ENCODE measurements around the gene SMIM9.

SMIM9 gene

DNA sequence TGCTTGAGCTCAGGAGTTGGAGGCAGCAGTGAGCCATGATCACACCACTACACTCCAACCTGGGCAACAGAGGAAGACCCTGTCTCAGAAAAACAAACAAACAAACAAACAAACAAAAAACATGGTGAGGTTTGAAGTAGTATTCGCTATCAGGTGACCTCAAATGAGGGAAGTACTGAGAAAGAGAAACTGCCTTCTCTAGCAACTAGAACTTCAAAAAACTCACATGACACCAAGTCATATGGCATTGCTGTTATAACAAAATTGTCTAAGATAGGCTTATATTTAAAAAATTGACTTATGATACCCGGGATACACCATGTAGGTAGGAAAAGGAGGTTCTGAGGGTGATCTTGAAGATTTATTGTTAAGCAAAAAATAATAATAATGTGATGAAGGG is 39.4 kb downstream of the SMIM9 start:
- peaks cover 21% of the 10 kb centered on the region for H3K4me1 ChIP-seq (ENCODE audit: insufficient read depth, low read length, poor library complexity, severe bottlenecking)

DNA sequence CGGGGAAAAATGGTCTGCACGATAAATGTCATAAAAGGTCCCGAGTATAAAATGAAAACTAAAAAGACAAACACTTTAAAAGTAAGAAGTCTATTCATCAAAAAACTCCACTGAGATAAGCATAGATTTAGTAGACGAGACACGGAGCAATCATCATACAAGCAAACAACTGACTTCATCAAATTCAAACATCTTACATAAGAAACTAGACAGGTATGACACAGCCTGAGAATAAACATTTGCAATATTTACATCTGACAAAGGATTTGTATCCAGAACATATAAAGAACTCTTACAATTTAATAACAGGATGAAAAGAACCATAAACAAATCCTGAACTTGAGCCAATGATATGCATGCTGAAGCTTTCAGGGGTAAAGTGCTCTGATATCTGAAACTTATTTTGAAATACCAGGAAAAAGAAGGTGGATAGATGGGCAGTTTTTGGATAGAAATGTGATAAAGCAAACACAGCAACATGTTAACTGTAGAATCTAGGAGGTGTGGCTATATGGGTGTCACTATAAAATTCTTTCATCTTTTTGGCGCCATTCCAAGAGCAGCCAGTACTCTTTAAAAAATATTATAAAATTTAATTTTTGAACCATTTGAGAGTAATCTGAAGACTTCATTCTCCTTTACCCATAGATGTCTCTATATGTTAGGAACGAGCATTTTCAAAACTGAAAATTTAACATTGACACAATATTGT is 41.2 kb downstream of the SMIM9 start:
- Histone ChIP-seq H3K4me3 (ENCODE audit: low read length, poor library complexity, severe bottlenecking) (no peak overlapping the region), H3K9me3 (ENCODE audit: insufficient read depth, low read depth, low read length) (no peaks in the 10 kb centered on the region), H3K4me1 (ENCODE audit: insufficient read depth, low read length, poor library complexity, severe bottlenecking) (peaks cover 10% of the 10 kb centered on the region), H3K9me2 (replicated peaks; ENCODE audit: low read depth, low read length) (no peaks in the 10 kb centered on the region), H3K27me3 (ENCODE audit: insufficient read depth, low read length, poor library complexity, severe bottlenecking) (no peaks in the 10 kb centered on the region), H2AFZ (ENCODE audit: low read length) (no peak overlapping the region), H3K36me3 (ENCODE audit: insufficient read depth, low read length) (no peaks in the 10 kb centered on the region), H3K79me2 (ENCODE audit: insufficient read depth, low read length) (peaks cover 15% of the 10 kb centered on the region; the same call in 1 of the 2 replicates), H4K20me1 (ENCODE audit: insufficient read depth, low read length, poor library complexity, severe bottlenecking) (no peaks in the 10 kb centered on the region), H3K4me2 (ENCODE audit: low read depth, low read length, poor library complexity, severe bottlenecking) (no peak overlapping the region), H3K9ac (ENCODE audit: low read depth, low read length, poor library complexity, severe bottlenecking) (no peak overlapping the region), H3F3A (ENCODE audit: low read depth) (no peaks in the 10 kb centered on the region)
- TF ChIP-seq, protein P1, sequence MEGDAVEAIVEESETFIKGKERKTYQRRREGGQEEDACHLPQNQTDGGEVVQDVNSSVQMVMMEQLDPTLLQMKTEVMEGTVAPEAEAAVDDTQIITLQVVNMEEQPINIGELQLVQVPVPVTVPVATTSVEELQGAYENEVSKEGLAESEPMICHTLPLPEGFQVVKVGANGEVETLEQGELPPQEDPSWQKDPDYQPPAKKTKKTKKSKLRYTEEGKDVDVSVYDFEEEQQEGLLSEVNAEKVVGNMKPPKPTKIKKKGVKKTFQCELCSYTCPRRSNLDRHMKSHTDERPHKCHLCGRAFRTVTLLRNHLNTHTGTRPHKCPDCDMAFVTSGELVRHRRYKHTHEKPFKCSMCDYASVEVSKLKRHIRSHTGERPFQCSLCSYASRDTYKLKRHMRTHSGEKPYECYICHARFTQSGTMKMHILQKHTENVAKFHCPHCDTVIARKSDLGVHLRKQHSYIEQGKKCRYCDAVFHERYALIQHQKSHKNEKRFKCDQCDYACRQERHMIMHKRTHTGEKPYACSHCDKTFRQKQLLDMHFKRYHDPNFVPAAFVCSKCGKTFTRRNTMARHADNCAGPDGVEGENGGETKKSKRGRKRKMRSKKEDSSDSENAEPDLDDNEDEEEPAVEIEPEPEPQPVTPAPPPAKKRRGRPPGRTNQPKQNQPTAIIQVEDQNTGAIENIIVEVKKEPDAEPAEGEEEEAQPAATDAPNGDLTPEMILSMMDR (conservative IDR thresholded peaks at IDR 0.05; ENCODE audit: low read length): no peak
- TF ChIP-seq EZH2phosphoT487 (IDR thresholded peaks at IDR 0.05; ENCODE audit: borderline replicate concordance): no peak

More for the DNA sequence above, 39.4 kb downstream of the SMIM9 start:
- H4K20me1 ChIP-seq (ENCODE audit: insufficient read depth, low read length, poor library complexity, severe bottlenecking): no peaks in the 10 kb centered on the region
- no peak overlapping the region for H2AFZ ChIP-seq (ENCODE audit: low read length)
- TF ChIP-seq, protein P1 (conservative IDR thresholded peaks at IDR 0.05; ENCODE audit: low read length): no peak
- no peak for TF ChIP-seq EZH2phosphoT487 (IDR thresholded peaks at IDR 0.05; ENCODE audit: borderline replicate concordance)
- no peak overlapping the region for H3K9ac ChIP-seq (ENCODE audit: low read depth, low read length, poor library complexity, severe bottlenecking)
- no peaks in the 10 kb centered on the region for H3F3A ChIP-seq (ENCODE audit: low read depth)
- H3K9me2 ChIP-seq (replicated peaks; ENCODE audit: low read depth, low read length): no peaks in the 10 kb centered on the region
- peaks cover 20% of the 10 kb centered on the region; the same call in 1 of the 2 replicates for H3K79me2 ChIP-seq (ENCODE audit: insufficient read depth, low read length)
- no peak overlapping the region for H3K4me3 ChIP-seq (ENCODE audit: low read length, poor library complexity, severe bottlenecking)
- no peaks in the 10 kb centered on the region for H3K36me3 ChIP-seq (ENCODE audit: insufficient read depth, low read length)
- H3K9me3 ChIP-seq (ENCODE audit: insufficient read depth, low read depth, low read length): no peaks in the 10 kb centered on the region
- H3K4me2 ChIP-seq (ENCODE audit: low read depth, low read length, poor library complexity, severe bottlenecking): no peak overlapping the region
- no peaks in the 10 kb centered on the region for H3K27me3 ChIP-seq (ENCODE audit: insufficient read depth, low read length, poor library complexity, severe bottlenecking)

DNA sequence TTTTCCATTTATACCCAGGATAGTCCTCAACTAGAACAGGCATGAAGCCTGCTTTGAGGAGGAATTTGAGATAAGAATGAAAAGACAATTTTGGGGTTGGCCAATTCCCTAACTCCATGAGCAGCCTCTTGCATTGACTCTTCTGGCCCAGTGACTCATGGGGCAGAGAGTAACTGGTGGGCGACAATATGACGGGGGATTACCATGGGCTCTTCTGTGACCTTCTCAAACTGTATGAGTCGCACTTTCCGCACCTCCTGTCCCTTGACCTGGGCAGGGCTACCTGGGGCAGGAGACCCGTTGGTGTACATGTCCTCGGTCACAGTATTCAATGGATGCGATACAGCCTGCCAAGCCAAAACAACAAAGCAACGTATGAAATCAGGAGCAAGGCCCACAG is 42.5 kb downstream of the SMIM9 start:
- no peaks in the 10 kb centered on the region for H3K27me3 ChIP-seq (ENCODE audit: insufficient read depth, low read length, poor library complexity, severe bottlenecking)
- H3K4me3 ChIP-seq (ENCODE audit: low read length, poor library complexity, severe bottlenecking): no peak overlapping the region
- H3K4me2 ChIP-seq (ENCODE audit: low read depth, low read length, poor library complexity, severe bottlenecking): no peak overlapping the region
- no peak for TF ChIP-seq EZH2phosphoT487 (IDR thresholded peaks at IDR 0.05; ENCODE audit: borderline replicate concordance)
- TF ChIP-seq, protein P1 (conservative IDR thresholded peaks at IDR 0.05; ENCODE audit: low read length): no peak
- H3K9ac ChIP-seq (ENCODE audit: low read depth, low read length, poor library complexity, severe bottlenecking): no peak overlapping the region
- 0 out of 2 replicates have a peak, but pooled peaks cover 5% of the 10 kb centered on the region for H3K79me2 ChIP-seq (ENCODE audit: insufficient read depth, low read length)
- no peaks in the 10 kb centered on the region for H3K9me3 ChIP-seq (ENCODE audit: insufficient read depth, low read depth, low read length)
- H3F3A ChIP-seq (ENCODE audit: low read depth): no peaks in the 10 kb centered on the region
- no peaks in the 10 kb centered on the region for H3K36me3 ChIP-seq (ENCODE audit: insufficient read depth, low read length)
- peaks cover 5% of the 10 kb centered on the region for H3K4me1 ChIP-seq (ENCODE audit: insufficient read depth, low read length, poor library complexity, severe bottlenecking)
- H4K20me1 ChIP-seq (ENCODE audit: insufficient read depth, low read length, poor library complexity, severe bottlenecking): no peaks in the 10 kb centered on the region
- H3K9me2 ChIP-seq (replicated peaks; ENCODE audit: low read depth, low read length): no peaks in the 10 kb centered on the region
- H2AFZ ChIP-seq (ENCODE audit: low read length): no peak overlapping the region
